K562 (cell line): ENCODE measurements around the gene CDCA5.

ENCODE experiments used
- BRF2 ChIP-seq: IDR thresholded peaks from 3 replicates; pipeline ENCODE4 v1.6.1; 2011; ENCODE audit warnings: borderline replicate concordance, mild to moderate bottlenecking; ENCODE audit not compliant: insufficient read length, insufficient read depth
- CSDE1 ChIP-seq, 2 experiments: fragments of 450-650 bp; IDR thresholded peaks; 2 replicates each; pipeline ENCODE4 v1.6.1; 2016; ENCODE audit warnings: mild to moderate bottlenecking in 1 of 2
- DACH1 ChIP-seq: fragments of 450-650 bp; IDR thresholded peaks from 2 replicates; pipeline ENCODE4 v1.6.1; 2018; ENCODE audit not compliant: partially characterized antibody
- E2F4 ChIP-seq: sonication (generic); formaldehyde crosslinking; IDR thresholded peaks from 2 replicates; pipeline ENCODE4 v1.8.0; 2022; ENCODE audit warnings: mild to moderate bottlenecking, low read depth, missing genetic modification reagents
- MEF2A ChIP-seq: IDR thresholded peaks from 2 replicates; pipeline ENCODE4 v1.6.1; 2011; ENCODE audit warnings: low read depth, mild to moderate bottlenecking, low read length, moderate library complexity; ENCODE audit not compliant: control insufficient read depth
- MXI1 ChIP-seq: IDR thresholded peaks from 2 replicates; pipeline ENCODE4 v1.6.1; 2011; ENCODE audit warnings: low read depth, mild to moderate bottlenecking, improper control_type of control experiment, low read length
- PHF21A ChIP-seq: fragments of 450-650 bp; IDR thresholded peaks from 2 replicates; pipeline ENCODE4 v1.6.1; 2017; ENCODE audit warnings: low read depth, borderline replicate concordance
- PHTF2 ChIP-seq: fragments of 250-450 bp; sonication (Bioruptor Pico); IDR thresholded peaks from 2 replicates; pipeline ENCODE4 v1.5.0; 2021; ENCODE audit warnings: mild to moderate bottlenecking
- PTRF ChIP-seq: fragments of 450-650 bp; IDR thresholded peaks from 2 replicates; pipeline ENCODE4 v1.6.1; 2016; ENCODE audit warnings: mild to moderate bottlenecking, missing genetic modification characterization, missing compliant biosample characterization
- RNF2 ChIP-seq: sonication (generic); IDR thresholded peaks from 2 replicates; pipeline ENCODE4 v1.6.1; 2016

GRCh38 chr11:65059523-65059922 lies 24.3 kb downstream of the CDCA5 start:
- no peak for TF ChIP-seq PHF21A
- no peak for TF ChIP-seq MEF2A
- no peak for TF ChIP-seq BRF2
- TF ChIP-seq MXI1 = no peak
- TF ChIP-seq E2F4 (CRISPR knock-in tag) = no peak
- no peak for TF ChIP-seq CSDE1 (IDR thresholded peaks at IDR 0.05)
- TF ChIP-seq PTRF (tag) = no peak
- TF ChIP-seq PHTF2 (CRISPR knock-in tag) = no peak
- TF ChIP-seq RNF2 = no peak
- no peak for TF ChIP-seq DACH1
